A673 (cell line): Measurements from ENCODE around the gene TENM4.

Experiments
- EZH2 ChIP-seq: fragments of 200-600 bp; sonication (generic); IDR thresholded peaks from 2 replicates; pipeline ENCODE4 v1.6.1; 2017; ENCODE audit warnings: borderline replicate concordance, low read depth, mild to moderate bottlenecking, mixed read lengths, antibody characterized with exemption, low read length; ENCODE audit not compliant: poor library complexity, severe bottlenecking
- TF ChIP-seq, protein P1 (sequence below): fragments of 300-800, 200-600 bp; sonication (generic); conservative IDR thresholded peaks from 2 replicates; pipeline ENCODE4 v1.5.1; 2017; ENCODE audit warnings: low read depth, mild to moderate bottlenecking, antibody characterized with exemption, low read length, moderate library complexity, mixed read lengths

DNA sequence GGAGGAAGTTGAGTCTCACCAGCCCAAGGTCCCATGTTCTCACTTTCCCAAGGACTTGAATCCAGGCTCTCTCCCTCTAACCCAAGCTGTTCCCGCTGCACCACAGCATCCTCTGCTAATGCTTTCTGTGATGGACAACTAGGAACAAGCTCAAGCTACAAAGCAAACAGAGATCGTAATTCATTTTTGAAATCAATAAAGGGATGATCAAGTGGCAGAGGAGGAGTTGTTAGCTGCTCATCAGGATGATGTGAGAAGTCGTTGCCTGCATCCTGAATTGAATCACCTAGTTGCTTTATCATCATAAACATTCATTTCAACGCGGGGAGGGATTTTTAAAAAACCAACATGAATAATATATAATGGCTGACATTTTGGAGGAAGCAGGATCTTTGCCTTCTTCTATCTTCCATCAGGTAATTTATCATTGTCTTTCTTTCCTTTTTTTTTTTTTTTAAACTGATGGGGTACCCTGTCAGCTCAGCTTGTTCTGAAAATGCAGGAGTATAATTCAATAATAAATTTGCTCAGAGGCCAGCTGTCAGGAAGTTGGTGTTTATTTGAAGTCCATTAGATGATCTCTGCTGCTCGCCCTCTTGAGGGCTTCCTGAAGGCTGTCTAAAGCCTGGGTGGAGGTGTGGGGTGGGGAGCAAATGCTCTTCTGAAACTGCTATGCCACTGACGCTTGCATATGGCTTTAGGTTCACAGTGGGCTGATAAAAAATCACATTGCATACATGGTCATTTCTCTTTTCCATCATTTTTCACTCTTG, 691.7 kb downstream of the TENM4 start:
- TF ChIP-seq, protein P1, sequence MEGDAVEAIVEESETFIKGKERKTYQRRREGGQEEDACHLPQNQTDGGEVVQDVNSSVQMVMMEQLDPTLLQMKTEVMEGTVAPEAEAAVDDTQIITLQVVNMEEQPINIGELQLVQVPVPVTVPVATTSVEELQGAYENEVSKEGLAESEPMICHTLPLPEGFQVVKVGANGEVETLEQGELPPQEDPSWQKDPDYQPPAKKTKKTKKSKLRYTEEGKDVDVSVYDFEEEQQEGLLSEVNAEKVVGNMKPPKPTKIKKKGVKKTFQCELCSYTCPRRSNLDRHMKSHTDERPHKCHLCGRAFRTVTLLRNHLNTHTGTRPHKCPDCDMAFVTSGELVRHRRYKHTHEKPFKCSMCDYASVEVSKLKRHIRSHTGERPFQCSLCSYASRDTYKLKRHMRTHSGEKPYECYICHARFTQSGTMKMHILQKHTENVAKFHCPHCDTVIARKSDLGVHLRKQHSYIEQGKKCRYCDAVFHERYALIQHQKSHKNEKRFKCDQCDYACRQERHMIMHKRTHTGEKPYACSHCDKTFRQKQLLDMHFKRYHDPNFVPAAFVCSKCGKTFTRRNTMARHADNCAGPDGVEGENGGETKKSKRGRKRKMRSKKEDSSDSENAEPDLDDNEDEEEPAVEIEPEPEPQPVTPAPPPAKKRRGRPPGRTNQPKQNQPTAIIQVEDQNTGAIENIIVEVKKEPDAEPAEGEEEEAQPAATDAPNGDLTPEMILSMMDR: no peak
- TF ChIP-seq EZH2: no peak
